Endothelial cell of hepatic sinusoid (primary cell): ENCODE results near the gene SGMS1.

Source experiments
- in situ Hi-C: cut with HindIII; loops from 2 replicates; pipeline ENCODE4 v1.10.0; 2017; ENCODE audit warnings: low sequenced_read_pairs

SGMS1 gene

GRCh38 chr10:50613726-50614443 is 9.9 kb downstream of the SGMS1 start:
- in situ Hi-C loops: loop anchor here (5.0 to 10.0 kb wide), 2 partner anchors 37 to 69 kb away; no protein-coding TSS in a partner anchor

- in situ Hi-C loops: loop anchor here (5.0 to 10.0 kb wide), 2 partner anchors 36 to 68 kb away; no protein-coding TSS in a partner anchor
Observed at GRCh38 chr10:50613150-50613549, 10.6 kb downstream of the SGMS1 start.

- in situ Hi-C loops: loop anchor here (5.0 to 10.0 kb wide), 2 partner anchors 33 to 66 kb away; no protein-coding TSS in a partner anchor
Observed at GRCh38 chr10:50610368-50610767, 13.4 kb downstream of the SGMS1 start.

- in situ Hi-C loops: no loop called here
Observed at GRCh38 chr10:50607356-50607925, 16.3 kb downstream of the SGMS1 start.

- in situ Hi-C loops: no loop called here
Observed at GRCh38 chr10:50605951-50606270, 17.8 kb downstream of the SGMS1 start.

GRCh38 chr10:50605269-50605950 is 18.3 kb downstream of the SGMS1 start:
- in situ Hi-C loops: no loop called here

GRCh38 chr10:50604809-50605208 is 18.9 kb downstream of the SGMS1 start:
- in situ Hi-C loops: no loop called here

- in situ Hi-C loops: no loop called here
Observed at GRCh38 chr10:50604049-50604640, 19.6 kb downstream of the SGMS1 start.

- in situ Hi-C loops: no loop called here
Observed at GRCh38 chr10:50603151-50603850, 20.5 kb downstream of the SGMS1 start.

- in situ Hi-C loops: no loop called here
Observed at GRCh38 chr10:50601974-50602373, 21.8 kb downstream of the SGMS1 start.

GRCh38 chr10:50600831-50601477 is 22.8 kb downstream of the SGMS1 start:
- in situ Hi-C loops: no loop called here

GRCh38 chr10:50600286-50600685 is 23.5 kb downstream of the SGMS1 start:
- in situ Hi-C loops: no loop called here

- in situ Hi-C loops: no loop called here
Observed at GRCh38 chr10:50596897-50597296, 26.9 kb downstream of the SGMS1 start.

- in situ Hi-C loops: no loop called here
Observed at GRCh38 chr10:50596456-50596855, 27.3 kb downstream of the SGMS1 start.

GRCh38 chr10:50595785-50596184 is 28.0 kb downstream of the SGMS1 start:
- in situ Hi-C loops: no loop called here

GRCh38 chr10:50593523-50594376 is 30.0 kb downstream of the SGMS1 start:
- in situ Hi-C loops: no loop called here

GRCh38 chr10:50592961-50593418 is 30.8 kb downstream of the SGMS1 start:
- in situ Hi-C loops: no loop called here

GRCh38 chr10:50590935-50591334 is 32.8 kb downstream of the SGMS1 start:
- in situ Hi-C loops: no loop called here

GRCh38 chr10:50586740-50587088 is 37.0 kb downstream of the SGMS1 start:
- in situ Hi-C loops: no loop called here
